ENCODE data around the gene TENM3.
"Not testable (repeated sequence)": the region's sequence is repeated elsewhere in the genome, so short reads cannot be mapped to it uniquely, and the experiment has no call there.

TENM3 gene

DNA sequence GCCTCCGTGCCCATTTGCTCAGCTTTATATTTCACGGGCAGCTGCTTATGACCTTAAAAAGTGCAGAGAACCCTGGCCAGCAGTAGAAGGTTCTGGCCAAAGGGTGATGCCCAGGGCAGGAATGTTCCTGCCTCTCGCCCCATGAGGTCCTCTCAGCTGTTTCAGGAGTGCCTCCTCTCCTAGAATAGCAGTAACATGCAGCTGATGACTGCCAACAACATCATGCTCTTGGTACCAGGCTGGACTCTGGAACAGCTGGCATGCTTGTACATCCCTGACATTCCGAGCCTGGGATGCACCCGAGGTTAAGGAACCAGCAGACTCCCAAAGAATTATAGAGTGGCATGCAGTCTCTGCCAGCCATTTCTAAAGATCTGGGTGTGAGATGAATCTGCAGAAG, 11.7 kb upstream of the TENM3 start:
- H3K4me3 ChIP-seq (replicated peaks; ENCODE audit: low read depth, low read length): no peak overlapping the region
- TF ChIP-seq, protein P1, sequence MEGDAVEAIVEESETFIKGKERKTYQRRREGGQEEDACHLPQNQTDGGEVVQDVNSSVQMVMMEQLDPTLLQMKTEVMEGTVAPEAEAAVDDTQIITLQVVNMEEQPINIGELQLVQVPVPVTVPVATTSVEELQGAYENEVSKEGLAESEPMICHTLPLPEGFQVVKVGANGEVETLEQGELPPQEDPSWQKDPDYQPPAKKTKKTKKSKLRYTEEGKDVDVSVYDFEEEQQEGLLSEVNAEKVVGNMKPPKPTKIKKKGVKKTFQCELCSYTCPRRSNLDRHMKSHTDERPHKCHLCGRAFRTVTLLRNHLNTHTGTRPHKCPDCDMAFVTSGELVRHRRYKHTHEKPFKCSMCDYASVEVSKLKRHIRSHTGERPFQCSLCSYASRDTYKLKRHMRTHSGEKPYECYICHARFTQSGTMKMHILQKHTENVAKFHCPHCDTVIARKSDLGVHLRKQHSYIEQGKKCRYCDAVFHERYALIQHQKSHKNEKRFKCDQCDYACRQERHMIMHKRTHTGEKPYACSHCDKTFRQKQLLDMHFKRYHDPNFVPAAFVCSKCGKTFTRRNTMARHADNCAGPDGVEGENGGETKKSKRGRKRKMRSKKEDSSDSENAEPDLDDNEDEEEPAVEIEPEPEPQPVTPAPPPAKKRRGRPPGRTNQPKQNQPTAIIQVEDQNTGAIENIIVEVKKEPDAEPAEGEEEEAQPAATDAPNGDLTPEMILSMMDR (IDR thresholded peaks at IDR 0.05; ENCODE audit: low read depth, low read length, missing control alignments): no peak
- no peak for DNase-seq (ENCODE audit: extremely low read depth, low read depth)

DNA sequence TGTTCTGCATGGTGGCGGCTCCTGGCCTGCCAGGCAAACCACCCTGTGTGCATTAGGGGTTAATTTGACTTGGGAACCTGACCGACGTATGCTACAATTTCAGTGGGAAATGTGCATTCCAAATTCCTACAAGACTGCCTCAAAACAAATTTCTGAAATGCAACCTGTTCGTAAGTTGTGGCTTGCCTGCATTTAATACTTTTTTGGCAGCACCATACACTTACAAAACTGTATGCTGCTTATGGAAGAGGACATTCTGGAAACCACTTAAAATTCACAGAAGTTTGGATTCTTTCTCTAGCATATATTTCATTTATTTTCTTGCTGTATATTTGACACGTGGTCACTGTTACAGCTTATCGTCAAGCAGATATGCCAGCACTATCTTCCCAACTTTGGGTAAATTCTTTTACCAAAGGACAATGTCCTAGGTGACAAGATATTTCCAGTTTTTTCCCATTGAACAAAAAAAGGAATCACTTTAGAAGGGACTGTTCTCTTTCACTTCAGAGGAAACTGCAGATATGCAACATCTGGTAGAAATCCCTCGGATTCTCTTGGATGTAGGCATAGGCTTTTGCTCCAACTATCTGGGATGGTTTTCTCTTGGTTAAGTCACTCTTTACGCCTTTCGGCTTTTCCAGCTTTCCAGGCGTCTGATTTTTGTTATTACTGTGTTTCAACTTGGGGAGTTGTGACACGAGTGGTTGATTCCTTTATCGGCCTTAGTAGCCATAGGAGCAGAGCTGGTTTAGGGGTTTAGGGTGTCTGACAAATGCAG, 9.7 kb upstream of the TENM3 start:
- no peak overlapping the region for H3K4me3 ChIP-seq (replicated peaks; ENCODE audit: low read depth, low read length)
- no peak for DNase-seq (ENCODE audit: extremely low read depth, low read depth)
- TF ChIP-seq, protein P1 (IDR thresholded peaks at IDR 0.05; ENCODE audit: low read depth, low read length, missing control alignments): no peak

DNA sequence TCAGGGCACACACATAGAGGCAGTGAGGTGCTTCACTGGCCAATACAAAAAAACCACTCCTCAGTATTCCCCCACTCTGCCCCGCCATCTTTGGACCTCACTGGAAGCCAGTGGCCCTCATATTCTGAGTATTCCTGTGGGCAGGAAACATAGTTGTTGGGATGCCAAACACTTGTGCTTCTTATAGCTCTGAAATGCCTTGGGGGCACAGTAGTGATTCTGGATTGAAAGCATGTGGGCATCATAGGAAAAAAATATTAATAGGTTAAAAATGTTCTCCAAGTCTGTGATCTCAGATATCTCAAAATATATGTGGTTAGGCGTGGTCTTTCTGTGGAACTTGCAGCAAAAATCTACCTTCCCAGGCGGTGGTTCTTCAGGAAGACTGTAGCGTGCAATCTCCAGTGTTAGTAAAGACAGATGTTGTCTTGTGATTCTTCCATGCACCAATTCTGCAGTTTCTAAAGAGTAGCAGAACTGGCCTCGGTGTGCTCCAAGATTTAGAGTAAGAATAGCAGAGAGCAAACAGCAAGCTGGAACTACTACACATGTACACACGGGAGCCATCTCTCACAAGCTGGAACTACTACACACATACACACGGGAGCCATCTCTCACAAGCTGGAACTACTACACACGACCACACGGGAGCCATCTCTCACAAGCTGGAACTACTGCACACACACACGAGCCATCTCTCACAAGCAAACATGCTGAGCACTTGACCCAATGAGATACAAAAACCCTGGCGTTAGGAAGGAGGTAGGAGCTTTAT, 8.0 kb upstream of the TENM3 start:
- TF ChIP-seq, protein P1 (IDR thresholded peaks at IDR 0.05; ENCODE audit: low read depth, low read length, missing control alignments): no peak
- H3K4me3 ChIP-seq (replicated peaks; ENCODE audit: low read depth, low read length): no peak overlapping the region
- no peak for DNase-seq (ENCODE audit: extremely low read depth, low read depth)

DNA sequence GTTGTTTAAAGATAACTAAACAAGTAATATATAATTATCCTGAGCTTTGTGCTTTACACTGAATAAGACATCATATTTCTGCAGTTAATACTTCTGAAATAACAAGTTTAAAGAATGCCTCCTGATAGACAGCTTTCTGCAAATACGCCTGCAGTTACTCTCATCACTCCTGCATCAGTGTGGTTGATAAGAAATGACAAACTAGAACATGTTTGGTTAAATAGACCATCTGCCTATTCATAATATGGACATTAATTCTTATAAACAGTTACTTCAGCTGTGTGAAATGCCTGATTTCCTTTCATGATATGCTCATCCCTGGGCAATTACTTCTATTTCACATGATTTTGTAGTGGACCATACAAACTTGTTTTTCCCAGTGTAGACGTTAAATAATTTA, 7.0 kb upstream of the TENM3 start:
- DNase-seq (ENCODE audit: extremely low read depth, low read depth): no peak
- TF ChIP-seq, protein P1 (IDR thresholded peaks at IDR 0.05; ENCODE audit: low read depth, low read length, missing control alignments): no peak
- H3K4me3 ChIP-seq (replicated peaks; ENCODE audit: low read depth, low read length): no peak overlapping the region

DNA sequence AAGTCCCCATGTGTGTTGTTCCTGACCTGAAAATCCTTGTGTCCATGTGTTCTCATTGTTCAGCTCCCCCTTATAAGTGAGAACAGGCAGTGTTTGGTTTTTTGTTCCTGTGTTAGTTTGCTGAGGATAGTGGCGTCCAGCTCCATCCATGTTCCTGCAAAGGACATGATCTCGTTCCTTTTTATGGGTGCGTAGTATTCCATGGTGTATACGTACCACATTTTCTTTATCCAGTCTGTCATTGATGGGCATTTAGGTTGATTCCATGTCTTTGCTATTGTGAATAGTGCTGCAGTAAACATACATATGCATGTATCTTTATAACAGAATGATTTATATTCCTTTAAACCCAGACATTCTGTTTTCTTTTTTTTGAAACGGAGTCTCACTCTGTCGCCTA, 6.2 kb upstream of the TENM3 start:
- H3K4me3 ChIP-seq (replicated peaks; ENCODE audit: low read depth, low read length); DNase-seq (ENCODE audit: extremely low read depth, low read depth): not testable (repeated sequence)

DNA sequence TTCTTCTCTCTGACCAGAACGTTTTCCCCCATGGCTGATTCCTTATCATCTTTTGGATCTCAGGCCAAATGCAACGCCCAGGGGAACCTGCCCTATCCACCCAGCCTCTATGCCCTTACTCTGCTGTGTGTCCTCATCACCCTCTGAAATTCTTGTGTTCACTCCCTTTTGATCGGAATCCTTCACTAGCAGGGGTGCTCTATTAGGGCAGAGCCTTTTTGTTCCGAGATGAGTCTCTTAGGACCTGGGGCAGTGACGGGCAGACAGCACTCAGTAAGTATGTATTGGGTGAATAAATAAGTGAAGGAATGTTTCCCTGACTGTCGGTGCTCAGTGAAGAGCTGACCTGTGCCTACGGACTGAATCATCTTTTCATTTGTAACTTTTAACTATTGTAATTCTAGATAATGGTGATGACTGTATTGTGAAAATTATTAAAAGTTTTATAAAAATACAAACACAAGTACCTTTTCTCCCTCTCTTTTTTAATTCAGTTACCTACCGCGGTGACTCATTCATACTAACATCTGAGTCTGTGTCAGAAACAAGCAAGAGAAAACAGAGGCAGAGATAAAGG, 4.8 kb upstream of the TENM3 start:
- DNase-seq (ENCODE audit: extremely low read depth, low read depth): no peak
- TF ChIP-seq, protein P1 (IDR thresholded peaks at IDR 0.05; ENCODE audit: low read depth, low read length, missing control alignments): no peak
- no peak overlapping the region for H3K4me3 ChIP-seq (replicated peaks; ENCODE audit: low read depth, low read length)

Data from HFF-Myc (cell line).